SK-N-SH (cell line): Measurements from ENCODE around the gene PRMT7. TPM values are rescaled to one million over a fixed set of nuclear protein-coding genes. Genes with fewer than 3 reads are reported as not detected.

Source experiments
- CTCF ChIA-PET: fragments of 300-600, 350-600 bp; formaldehyde crosslinking; extraction: SDS; loops from one replicate; lab custom pipeline; 2021; lab: Yijun Ruan, JAX
- POLR2A ChIA-PET: fragments of 350-600 bp; sonication (Branson Sonifier 250); formaldehyde crosslinking; extraction: SDS; loops from one replicate; lab custom pipeline; 2020; ENCODE audit warnings: antibody characterized with exemption, inconsistent platforms; lab: Yijun Ruan, JAX
- DNase-seq: peaks from one replicate; pipeline ENCODE4 v3.0.0; 2012
- H2AFZ ChIP-seq: fragments of 200-600 bp; sonication (generic); 2 replicates; pipeline ENCODE4 v1.8.1; 2016; ENCODE audit warnings: antibody characterized with exemption, mild to moderate bottlenecking, low read depth
- H3F3A ChIP-seq: fragments of 200-600 bp; sonication (generic); replicated peaks from 2 replicates; pipeline ENCODE3; 2016; ENCODE audit warnings: antibody characterized with exemption, mild to moderate bottlenecking; ENCODE audit not compliant: insufficient read depth
- H3K27ac ChIP-seq, 2 experiments: fragments of 200-500 bp in 1 of 2; fragments of 200-600 bp in 1 of 2; sonication (Bioruptor generic) in 1 of 2; sonication (generic), shearing (Covaris generic) in 1 of 2; 2 replicates each; pipeline versions ENCODE4 v1.5.1 to v1.6.1; 2014 to 2016; ENCODE audit warnings: low read depth in 2 of 2, inconsistent platforms in 1 of 2, low read length in 1 of 2, mild to moderate bottlenecking in 1 of 2, mixed read lengths in 1 of 2
- H3K27me3 ChIP-seq: fragments of 200-600 bp; sonication (generic), shearing (Covaris generic); 2 replicates; pipeline ENCODE4 v1.6.1; 2016; ENCODE audit warnings: mixed run types; ENCODE audit not compliant: insufficient read depth
- H3K36me3 ChIP-seq, 2 experiments: fragments of 200-500 bp in 1 of 2; fragments of 200-600 bp in 1 of 2; sonication (Bioruptor generic) in 1 of 2; sonication (generic) in 1 of 2; replicated peaks in 1 of 2; 2 replicates each; pipeline versions ENCODE3 to v1.5.1; 2014 to 2016; ENCODE audit warnings: low read length in 1 of 2, mild to moderate bottlenecking in 1 of 2; ENCODE audit not compliant: insufficient read depth in 2 of 2, control insufficient read depth in 1 of 2
- H3K4me1 ChIP-seq, 2 experiments: fragments of 200-500 bp in 1 of 2; fragments of 200-600 bp in 1 of 2; sonication (Bioruptor generic) in 1 of 2; sonication (generic), shearing (Covaris generic) in 1 of 2; 2 replicates each; pipeline versions ENCODE4 v1.5.1 to v1.6.1; 2014 to 2016; ENCODE audit warnings: low read depth in 1 of 2, low read length in 1 of 2, mixed run types in 1 of 2; ENCODE audit not compliant: insufficient read depth in 2 of 2, control insufficient read depth in 1 of 2
- H3K4me2 ChIP-seq: fragments of 200-600 bp; sonication (generic), shearing (Covaris generic); 2 replicates; pipeline ENCODE4 v1.6.1; 2017; ENCODE audit warnings: mixed run types
- H3K4me3 ChIP-seq, 2 experiments: fragments of 200-500 bp in 1 of 2; fragments of 200-600 bp in 1 of 2; sonication (Bioruptor generic) in 1 of 2; sonication (generic), shearing (Covaris generic) in 1 of 2; 2 replicates each; pipeline versions ENCODE4 v1.5.1 to v1.8.1; 2014 to 2016; ENCODE audit warnings: low read depth in 2 of 2, inconsistent platforms in 1 of 2, low read length in 1 of 2, mild to moderate bottlenecking in 1 of 2, mixed read lengths in 1 of 2, moderate library complexity in 1 of 2
- H3K79me2 ChIP-seq: fragments of 200-600 bp; sonication (generic); 2 replicates; pipeline ENCODE4 v1.8.1; 2017; ENCODE audit warnings: mild to moderate bottlenecking; ENCODE audit not compliant: insufficient read depth
- H3K9ac ChIP-seq: fragments of 200-600 bp; sonication (generic); 2 replicates; pipeline ENCODE4 v1.6.1; 2017; ENCODE audit warnings: mixed run types
- H3K9me2 ChIP-seq: fragments of 200-600 bp; sonication (generic); 2 replicates; pipeline ENCODE4 v1.6.1; 2017; ENCODE audit warnings: mixed run types
- H3K9me3 ChIP-seq: fragments of 200-600 bp; sonication (generic); 2 replicates; pipeline ENCODE4 v1.6.1; 2017; ENCODE audit warnings: mixed run types, mild to moderate bottlenecking, moderate library complexity
- H4K20me1 ChIP-seq: fragments of 200-600 bp; sonication (generic); 2 replicates; pipeline ENCODE4 v1.6.1; 2017; ENCODE audit warnings: mild to moderate bottlenecking, mixed run types; ENCODE audit not compliant: insufficient read depth
- CHD2 ChIP-seq: fragments of 150-350 bp; IDR thresholded peaks from 2 replicates; pipeline ENCODE4 v1.6.1; 2018; ENCODE audit warnings: low read length; ENCODE audit not compliant: partially characterized antibody
- ELF1 ChIP-seq: IDR thresholded peaks from 2 replicates; pipeline ENCODE4 v1.4.0; 2012
- EP300 ChIP-seq, 2 experiments: IDR thresholded peaks; 2 replicates each; pipeline versions ENCODE4 v1.4.0 to v1.6.1; 2012; ENCODE audit warnings: borderline replicate concordance in 1 of 2, low read depth in 1 of 2, low read length in 1 of 2
- EZH2phosphoT487 ChIP-seq: fragments of 200-600 bp; sonication (generic); IDR thresholded peaks from 2 replicates; pipeline ENCODE4 v1.6.1; 2017; ENCODE audit warnings: low read depth, mixed run types, mild to moderate bottlenecking, antibody characterized with exemption, moderate library complexity, borderline replicate concordance
- FOXM1 ChIP-seq: IDR thresholded peaks from 2 replicates; pipeline ENCODE4 v1.4.0; 2012; ENCODE audit warnings: low read depth, mild to moderate bottlenecking
- GABPA ChIP-seq: IDR thresholded peaks from 2 replicates; pipeline ENCODE4 v1.4.0; 2012; ENCODE audit warnings: low read depth, mild to moderate bottlenecking
- GATA2 ChIP-seq: sonication (generic); formaldehyde crosslinking; IDR thresholded peaks from 2 replicates; pipeline ENCODE4 v1.5.0; 2020; ENCODE audit warnings: mild to moderate bottlenecking, missing genetic modification reagents
- JUND ChIP-seq: IDR thresholded peaks from 2 replicates; pipeline ENCODE4 v1.4.0; 2012
- MXI1 ChIP-seq: IDR thresholded peaks from 2 replicates; pipeline ENCODE4 v1.6.1; 2012; ENCODE audit warnings: mild to moderate bottlenecking, low read depth, low read length, improper control_type of control experiment
- NRF1 ChIP-seq: IDR thresholded peaks from 2 replicates; pipeline ENCODE4 v1.6.1; 2012; ENCODE audit warnings: low read depth, mild to moderate bottlenecking, low read length
- POLR2AphosphoS5 ChIP-seq: IDR thresholded peaks from 2 replicates; pipeline ENCODE4 v1.6.1; 2012; ENCODE audit warnings: low read depth, low read length
- RAD21 ChIP-seq: IDR thresholded peaks from 2 replicates; pipeline ENCODE4 v1.6.1; 2012; ENCODE audit warnings: mild to moderate bottlenecking, low read length
- RCOR1 ChIP-seq: fragments of 150-350 bp; IDR thresholded peaks from 2 replicates; pipeline ENCODE4 v1.6.1; 2017; ENCODE audit warnings: antibody characterized with exemption, low read length
- RFX5 ChIP-seq: IDR thresholded peaks from 2 replicates; pipeline ENCODE4 v1.6.1; 2012; ENCODE audit warnings: mild to moderate bottlenecking, improper control_type of control experiment, low read length
- SMC3 ChIP-seq: IDR thresholded peaks from 2 replicates; pipeline ENCODE4 v1.6.1; 2012; ENCODE audit warnings: low read depth, low read length, improper control_type of control experiment
- TAF1 ChIP-seq: IDR thresholded peaks from 2 replicates; pipeline ENCODE4 v1.6.1; 2012; ENCODE audit warnings: low read depth, mild to moderate bottlenecking, low read length, moderate library complexity, borderline replicate concordance
- WGBS: methylation state at CpG from one replicate; pipeline ENCODE4 v1.1.6; 2017; ENCODE audit warnings: low lambda C conversion rate; 5-methylcytosine and 5-hydroxymethylcytosine counted together
- polyA plus RNA-seq, 3 experiments: library from polyadenylated mRNA; depleted of rRNA; stranded (reverse); fragments of >200 nt; gene quantifications; 2 replicates each; pipeline ENCODE4 v1.2.3, GENCODE V29; 2012
- TF ChIP-seq, protein P1 (sequence below): fragments of 200-600 bp; sonication (generic); IDR thresholded peaks from 2 replicates; pipeline ENCODE4 v1.6.1; 2017; ENCODE audit warnings: antibody characterized with exemption, mild to moderate bottlenecking, moderate library complexity
- TF ChIP-seq, protein P2 (sequence below): IDR thresholded peaks from 2 replicates; pipeline ENCODE4 v1.4.0; 2012; ENCODE audit warnings: low read depth
- TF ChIP-seq, protein P3 (sequence below): IDR thresholded peaks from 2 replicates; pipeline ENCODE4 v1.4.0; 2012; ENCODE audit warnings: low read depth, borderline replicate concordance

Gene PRMT7
- polyA plus RNA-seq, 1 of the 3 experiments (the other 2 are of a cell fraction), result 46.0 TPM

DNA sequence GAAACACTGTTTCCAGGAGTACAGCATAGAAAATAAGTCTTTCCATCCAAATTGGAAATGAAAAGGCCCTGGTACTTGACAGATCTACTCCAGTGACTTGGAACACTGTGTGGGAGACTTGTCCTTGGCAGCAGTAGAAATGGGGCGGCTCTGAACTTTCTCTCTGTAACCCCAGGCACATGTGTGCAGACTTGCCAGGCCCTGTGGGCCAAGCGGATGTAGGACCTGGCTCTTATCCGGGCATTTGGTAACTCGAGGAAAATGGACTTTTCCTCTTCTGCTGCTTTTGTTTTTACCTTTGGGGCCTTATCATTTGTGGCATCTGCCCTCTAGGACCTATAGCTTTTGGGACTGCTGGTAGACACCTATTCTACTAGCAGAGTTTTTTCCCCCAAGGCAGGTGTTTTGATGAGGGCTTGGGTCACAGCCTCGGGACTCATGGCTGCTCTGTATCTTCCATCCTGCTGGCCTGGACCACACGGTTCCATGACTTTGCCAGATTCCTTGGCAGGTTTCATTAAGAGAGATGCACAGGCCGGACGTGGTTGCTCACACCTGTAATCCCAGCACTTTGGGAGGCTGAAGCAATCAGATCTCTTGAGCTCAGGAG lies 94.0 kb downstream of the PRMT7 start:
- CTCF ChIA-PET, result interaction anchor here (1.2 to 3.6 kb wide), 3 partner anchors 8 to 40 kb away, joined by 5 to 30 read pairs (median 24); no protein-coding TSS in a partner anchor
- TF ChIP-seq TAF1 (no peak), FOXM1 (no peak), EZH2phosphoT487 (no peak), JUND (no peak), RAD21 (no peak), NRF1 (no peak), ELF1 (no peak), RCOR1 (no peak), POLR2AphosphoS5 (no peak), GABPA (no peak), RFX5 (no peak)
- TF ChIP-seq, protein P1, sequence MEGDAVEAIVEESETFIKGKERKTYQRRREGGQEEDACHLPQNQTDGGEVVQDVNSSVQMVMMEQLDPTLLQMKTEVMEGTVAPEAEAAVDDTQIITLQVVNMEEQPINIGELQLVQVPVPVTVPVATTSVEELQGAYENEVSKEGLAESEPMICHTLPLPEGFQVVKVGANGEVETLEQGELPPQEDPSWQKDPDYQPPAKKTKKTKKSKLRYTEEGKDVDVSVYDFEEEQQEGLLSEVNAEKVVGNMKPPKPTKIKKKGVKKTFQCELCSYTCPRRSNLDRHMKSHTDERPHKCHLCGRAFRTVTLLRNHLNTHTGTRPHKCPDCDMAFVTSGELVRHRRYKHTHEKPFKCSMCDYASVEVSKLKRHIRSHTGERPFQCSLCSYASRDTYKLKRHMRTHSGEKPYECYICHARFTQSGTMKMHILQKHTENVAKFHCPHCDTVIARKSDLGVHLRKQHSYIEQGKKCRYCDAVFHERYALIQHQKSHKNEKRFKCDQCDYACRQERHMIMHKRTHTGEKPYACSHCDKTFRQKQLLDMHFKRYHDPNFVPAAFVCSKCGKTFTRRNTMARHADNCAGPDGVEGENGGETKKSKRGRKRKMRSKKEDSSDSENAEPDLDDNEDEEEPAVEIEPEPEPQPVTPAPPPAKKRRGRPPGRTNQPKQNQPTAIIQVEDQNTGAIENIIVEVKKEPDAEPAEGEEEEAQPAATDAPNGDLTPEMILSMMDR, result no peak
- TF ChIP-seq, protein P2, sequence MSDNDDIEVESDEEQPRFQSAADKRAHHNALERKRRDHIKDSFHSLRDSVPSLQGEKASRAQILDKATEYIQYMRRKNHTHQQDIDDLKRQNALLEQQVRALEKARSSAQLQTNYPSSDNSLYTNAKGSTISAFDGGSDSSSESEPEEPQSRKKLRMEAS, result no peak
- TF ChIP-seq, protein P3, sequence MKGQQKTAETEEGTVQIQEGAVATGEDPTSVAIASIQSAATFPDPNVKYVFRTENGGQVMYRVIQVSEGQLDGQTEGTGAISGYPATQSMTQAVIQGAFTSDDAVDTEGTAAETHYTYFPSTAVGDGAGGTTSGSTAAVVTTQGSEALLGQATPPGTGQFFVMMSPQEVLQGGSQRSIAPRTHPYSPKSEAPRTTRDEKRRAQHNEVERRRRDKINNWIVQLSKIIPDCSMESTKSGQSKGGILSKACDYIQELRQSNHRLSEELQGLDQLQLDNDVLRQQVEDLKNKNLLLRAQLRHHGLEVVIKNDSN, result no peak
- TF ChIP-seq, all 33 proteins: peak for 0
- POLR2A ChIA-PET, result interaction anchor here (2.4 kb wide), 1 partner anchor 27 kb away, joined by 10 read pairs; no protein-coding TSS in a partner anchor
- Histone ChIP-seq H3K9me3 (no peaks in the 10 kb centered on the region), H3K79me2 (no peaks in the 10 kb centered on the region), H4K20me1 (no peaks in the 10 kb centered on the region), H3K36me3 (no peaks in the 10 kb centered on the region), H2AFZ (no peak overlapping the region), H3K4me1 (peaks cover 7 to 25% of the 10 kb centered on the region in 2 experiments; a peak in 3 of 4 replicates), H3K27ac (no peak overlapping the region), H3K4me2 (no peak overlapping the region), H3K9me2 (no peaks in the 10 kb centered on the region; the same call in 1 of the 2 replicates), H3K4me3 (no peak overlapping the region), H3F3A (peaks cover 4% of the 10 kb centered on the region), H3K27me3 (peaks cover 7% of the 10 kb centered on the region; the same call in 1 of the 2 replicates), H3K9ac (no peak overlapping the region)
- WGBS, result 66% methylated on average over 5 of the region's 8 CpGs
- DNase-seq, result no peak

DNA sequence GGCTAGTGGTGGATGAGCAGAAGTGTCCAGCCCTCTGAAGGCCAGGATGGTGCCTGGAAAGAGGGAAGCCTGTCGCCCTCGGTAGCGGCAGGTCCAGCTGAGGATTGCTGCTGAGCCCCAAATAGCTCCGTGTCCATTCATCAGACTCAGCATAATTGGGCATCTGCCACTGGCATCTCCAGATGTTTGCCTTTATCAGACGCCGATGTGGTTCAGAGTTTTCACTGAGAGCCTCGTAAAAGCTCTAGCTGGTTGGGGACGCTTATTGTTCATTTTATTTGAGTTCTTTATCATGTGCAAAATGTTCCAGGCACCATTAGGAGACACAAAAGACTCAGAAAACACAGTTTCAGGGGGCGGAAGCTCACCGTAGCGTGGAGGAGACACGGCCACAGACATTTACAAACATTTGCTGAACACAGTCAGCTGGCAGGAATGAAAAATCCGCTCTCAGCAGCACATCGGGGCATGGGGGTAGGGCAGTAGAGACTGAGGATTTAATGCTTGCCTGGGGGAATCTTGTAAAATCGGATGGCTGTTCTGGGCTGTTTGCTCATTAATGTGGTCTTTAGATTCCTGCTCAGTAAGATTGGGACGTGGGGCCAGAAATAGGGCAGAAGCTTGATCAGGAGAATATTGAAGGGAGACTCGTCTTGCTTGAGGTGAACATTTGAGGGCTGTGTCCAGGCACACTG lies 95.8 kb downstream of the PRMT7 start:
- Histone ChIP-seq H2AFZ (peak overlapping the region; percentile 75), H3F3A (peaks cover 4% of the 10 kb centered on the region), H4K20me1 (no peaks in the 10 kb centered on the region), H3K79me2 (no peaks in the 10 kb centered on the region), H3K4me2 (peak overlapping the region; percentile 62), H3K27me3 (peaks cover 7% of the 10 kb centered on the region; the same call in 1 of the 2 replicates), H3K9ac (no peak overlapping the region), H3K9me3 (no peaks in the 10 kb centered on the region), H3K27ac (peak overlapping the region in 1 of 2 experiments; percentile 95; a peak in 2 of 4 replicates), H3K36me3 (no peaks in the 10 kb centered on the region), H3K4me1 (peaks cover 7 to 14% of the 10 kb centered on the region in 2 experiments; a peak in 3 of 4 replicates), H3K4me3 (peak overlapping the region; percentile 23; a peak in 2 of 4 replicates), H3K9me2 (no peaks in the 10 kb centered on the region; the same call in 1 of the 2 replicates)
- WGBS, result 11% methylated on average over 17 of the region's 17 CpGs
- peak; percentile 76 for DNase-seq
- POLR2A ChIA-PET, result interaction anchor here (0.8 to 2.4 kb wide), 5 partner anchors 10 to 44 kb away, joined by 3 to 10 read pairs (median 3); no protein-coding TSS in a partner anchor
- TF ChIP-seq JUND (no peak), EP300 (IDR thresholded peaks at IDR 0.05; ENCODE audit: borderline replicate concordance in 1 of 2, low read depth in 1 of 2, low read length in 1 of 2) (peak in 1 of 2 experiments; percentile 49; a peak in 1 of 4 replicates), MXI1 (peak; percentile 69), SMC3 (no peak), RCOR1 (peak; percentile 77), GABPA (no peak), POLR2AphosphoS5 (no peak), CHD2 (peak; percentile 50), GATA2 (CRISPR knock-in tag) (peak; percentile 66)
- CTCF ChIA-PET, result interaction anchor here (0.9 to 3.6 kb wide), 17 partner anchors 10 to 122 kb away, joined by 3 to 30 read pairs (median 4); partner anchors contain the start of gene SMPD3
